Glomerular endothelial cell (primary cell): ENCODE data around the gene AGAP6. TPM values are rescaled to one million over a fixed set of nuclear protein-coding genes. Genes with fewer than 3 reads are reported as not detected.
"Not testable (repeated sequence)": the region's sequence is repeated elsewhere in the genome, so short reads cannot be mapped to it uniquely, and the experiment has no call there.

Experiments used
- DNase-seq: peaks from one replicate; pipeline ENCODE4 v3.0.0-alpha.2; 2011; ENCODE audit warnings: low read depth, low spot score; ENCODE audit errors: extremely low read depth
- total RNA-seq: library from RNA; depleted of rRNA; stranded (reverse); fragments of >200 nt; gene quantifications from 2 replicates; pipeline ENCODE4 v1.2.3, GENCODE V29; 2015

AGAP6 gene
- total RNA-seq, 1 donor from 2014 or later, result 13.2 TPM

DNA sequence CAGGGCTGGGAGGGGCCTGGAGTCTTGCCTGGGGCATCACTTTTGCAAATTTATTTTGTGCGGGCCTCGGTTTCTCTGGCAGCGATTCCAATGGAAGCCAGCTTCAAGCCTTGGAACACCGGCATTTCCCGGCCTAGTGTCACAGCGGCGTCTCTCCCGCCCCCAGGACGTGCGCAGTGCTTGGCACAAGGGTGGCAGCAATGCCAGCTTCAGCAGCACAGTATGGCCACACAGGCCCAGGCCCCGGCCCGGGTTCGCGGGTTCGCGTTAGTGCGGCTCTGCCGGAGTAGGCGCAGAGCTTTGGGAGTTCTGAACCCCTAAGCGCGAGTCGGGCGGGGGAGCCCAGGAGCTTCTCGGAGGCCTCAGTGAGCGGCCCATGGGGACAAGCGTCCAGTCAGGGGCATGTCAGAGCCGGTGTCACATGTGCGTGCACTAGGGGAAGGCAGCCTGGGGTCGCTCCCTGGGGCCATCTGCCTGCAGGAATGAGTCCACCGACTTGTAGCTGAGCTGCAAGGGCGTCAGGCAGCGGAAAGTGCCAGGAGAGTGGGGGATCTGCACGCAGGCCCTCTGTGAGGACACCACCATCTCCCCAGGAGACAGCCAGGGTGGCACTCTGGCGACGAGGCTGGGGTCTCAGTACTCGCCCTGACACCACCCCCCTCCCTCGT, 36.6 kb downstream of the AGAP6 start:
- not testable (repeated sequence) for DNase-seq

DNA sequence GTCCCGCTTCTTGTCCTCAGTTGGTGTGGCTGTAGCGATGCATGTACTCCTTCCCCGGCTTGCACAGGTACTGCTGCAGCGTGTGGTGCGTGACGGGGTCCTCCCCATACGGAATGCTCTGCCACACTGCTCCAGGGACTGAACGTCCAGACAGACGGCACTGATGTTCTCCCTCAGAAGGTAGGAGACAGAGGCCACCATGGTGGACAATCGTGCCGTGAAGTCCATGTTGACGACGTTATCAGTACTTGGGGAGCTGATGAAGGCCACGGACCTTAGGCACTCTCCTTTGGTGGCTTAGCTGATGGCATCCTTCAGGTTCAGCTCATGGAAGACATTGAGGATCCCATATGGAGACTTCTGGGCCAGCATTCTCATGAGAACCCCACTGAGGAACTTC, 37.4 kb downstream of the AGAP6 start:
- DNase-seq, result no peak

DNA sequence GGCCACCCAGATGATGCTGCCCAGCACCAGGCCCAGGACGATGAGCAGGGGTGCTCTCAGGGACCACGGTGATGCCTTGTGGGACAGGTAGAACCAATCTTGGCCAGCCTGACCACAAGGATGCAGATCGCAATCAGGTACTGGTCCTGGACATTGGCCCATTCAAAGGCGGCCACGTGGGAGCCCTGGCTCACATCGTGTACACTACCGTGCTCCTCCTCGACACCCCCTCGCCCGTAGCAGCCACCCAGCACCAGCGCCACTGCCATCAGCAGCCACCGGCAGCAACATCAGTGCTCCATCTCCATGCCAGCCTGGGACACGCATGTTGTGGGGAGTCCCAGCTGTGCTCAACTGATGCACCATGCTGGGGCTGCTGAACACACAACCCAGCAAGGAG, 39.0 kb downstream of the AGAP6 start:
- no peak for DNase-seq

DNA sequence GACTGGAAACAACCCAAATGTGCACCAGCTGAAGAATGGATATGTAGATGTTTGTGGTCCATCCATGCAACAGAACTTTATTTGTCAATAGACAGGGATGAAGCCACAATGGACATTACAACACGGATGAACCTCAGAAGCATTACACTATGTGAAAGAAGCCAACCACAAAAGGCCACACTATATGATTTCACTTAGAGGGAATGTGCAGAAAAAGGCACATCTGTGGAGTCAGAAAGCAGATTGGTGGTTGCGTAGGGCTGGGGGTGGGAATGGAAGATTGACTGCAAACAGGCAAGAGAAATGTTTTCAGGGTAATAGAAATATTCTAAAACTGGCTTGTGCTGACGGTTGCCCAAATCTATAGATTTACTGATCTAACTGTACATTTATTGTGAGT, 45.3 kb downstream of the AGAP6 start:
- no peak for DNase-seq

DNA sequence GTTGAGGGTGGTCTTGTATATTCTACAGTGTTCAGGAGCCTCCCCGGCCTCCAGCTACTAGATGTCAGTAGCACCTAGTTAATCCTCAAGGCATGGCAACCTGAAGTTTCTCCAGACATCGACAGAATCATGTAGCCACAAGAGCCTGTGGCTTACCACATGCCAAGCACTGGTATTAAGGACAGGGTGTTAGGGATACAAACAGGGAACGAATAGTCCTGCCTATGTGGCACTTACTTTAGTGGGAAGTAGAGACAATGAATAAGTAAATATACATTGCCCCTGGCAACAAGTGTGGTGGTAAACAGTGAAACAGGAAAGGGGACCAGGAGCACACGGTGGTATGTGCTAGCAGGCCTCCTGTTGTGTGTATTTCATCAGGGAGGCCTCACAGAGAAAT, 47.1 kb downstream of the AGAP6 start:
- not testable (repeated sequence) for DNase-seq

DNA sequence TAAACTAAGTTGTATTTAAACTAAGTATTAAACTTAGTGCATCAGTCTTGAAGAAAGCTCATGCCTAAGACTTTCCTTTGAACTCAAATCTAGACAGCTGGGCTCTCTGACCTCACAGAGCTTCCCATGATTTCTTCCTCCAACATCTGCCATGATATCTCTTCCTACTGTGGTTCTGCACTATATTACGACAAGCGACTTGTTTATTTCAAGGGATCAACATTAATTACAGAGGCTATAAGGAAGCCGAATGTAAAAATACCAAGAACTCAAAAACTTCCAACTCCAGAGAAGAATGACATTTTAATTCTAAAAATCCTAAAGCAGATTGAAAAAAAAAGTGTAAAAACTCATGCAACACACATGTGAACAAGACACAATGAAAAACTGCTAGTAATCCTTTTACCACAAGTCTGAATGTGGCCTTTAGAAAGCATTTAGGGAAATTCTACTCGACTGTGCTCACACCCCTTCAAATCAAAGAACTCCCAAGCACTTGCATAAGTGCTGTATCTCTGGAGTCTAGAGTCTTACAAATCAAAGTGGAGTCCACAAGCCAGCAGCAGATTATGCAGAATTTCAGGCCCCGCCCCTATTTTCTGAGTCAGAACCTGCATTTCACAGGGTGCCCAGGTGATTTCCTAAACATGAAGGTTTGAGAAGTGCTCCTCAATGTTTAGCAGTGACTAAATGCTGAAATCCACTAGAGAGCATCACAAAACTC, 56.9 kb downstream of the AGAP6 start:
- DNase-seq, result no peak

DNA sequence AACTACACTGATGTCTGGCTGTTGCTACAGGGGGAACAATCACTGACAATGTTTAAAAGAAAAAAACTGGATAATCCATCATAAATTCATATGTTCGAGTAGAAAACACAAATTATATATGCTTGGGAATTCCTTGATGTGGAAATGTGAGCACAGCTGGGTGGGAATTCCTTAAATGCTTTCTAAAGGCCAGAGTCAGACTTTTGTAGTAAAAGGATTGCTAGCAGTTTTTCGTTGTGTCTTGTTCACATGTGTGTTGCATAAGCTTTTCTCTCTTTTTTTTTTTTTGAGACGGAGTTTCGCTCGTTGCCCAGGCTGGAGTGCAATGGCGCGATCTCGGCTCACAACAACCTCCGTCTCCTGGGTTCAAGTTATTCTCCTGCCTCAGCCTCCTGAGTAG, 58.3 kb downstream of the AGAP6 start:
- DNase-seq, result not testable (repeated sequence)

DNA sequence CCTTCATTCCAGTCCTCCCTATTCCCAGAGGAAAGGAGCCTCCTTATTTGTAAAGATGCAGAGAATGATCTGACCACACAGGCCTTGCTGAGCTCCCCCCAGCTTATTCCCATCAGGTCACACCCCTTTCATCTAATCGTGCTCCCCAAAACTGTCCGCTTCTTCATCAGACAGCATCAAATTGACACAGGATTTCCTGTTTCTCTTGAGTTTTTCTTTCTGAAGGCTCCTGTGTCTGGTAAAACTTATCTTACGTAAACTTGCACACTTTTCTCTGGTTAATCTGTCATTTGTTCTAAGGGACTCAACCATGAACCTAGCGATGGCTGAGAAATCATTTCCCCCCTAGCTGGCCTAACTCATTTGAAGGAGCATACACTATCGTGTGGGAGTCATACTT, 59.4 kb downstream of the AGAP6 start:
- DNase-seq, result not testable (repeated sequence)

DNA sequence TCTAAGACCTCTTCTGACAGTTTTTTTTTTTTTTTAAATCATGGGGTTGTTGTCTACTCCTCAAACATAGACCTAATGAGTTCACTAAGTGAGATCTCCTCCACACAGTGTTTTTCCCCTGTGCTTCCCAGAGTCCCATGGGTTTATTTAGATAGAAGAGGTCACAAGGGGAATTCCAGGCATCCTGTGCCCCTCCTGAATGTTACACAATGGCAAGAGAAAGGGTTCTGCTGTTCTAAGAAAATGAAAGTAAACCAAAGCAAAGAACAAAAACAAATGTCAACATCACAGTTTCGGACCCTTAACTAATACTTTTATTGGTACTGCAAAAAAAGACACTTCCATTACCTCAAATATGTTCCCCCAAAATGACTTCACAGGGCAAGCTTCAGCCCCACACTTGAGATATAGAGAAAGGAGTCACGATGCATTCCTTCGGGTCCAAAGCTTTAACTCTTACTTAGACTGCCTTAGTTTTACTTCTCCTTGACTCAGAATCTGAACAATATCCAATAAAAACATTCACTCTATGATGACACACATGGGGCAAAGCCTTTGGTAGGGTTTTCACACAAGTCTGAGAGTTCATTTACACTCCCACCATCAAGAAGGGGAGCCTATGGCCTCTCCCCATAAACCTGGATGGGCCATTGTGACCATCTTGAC, 63.9 kb downstream of the AGAP6 start:
- DNase-seq, result not testable (repeated sequence)

DNA sequence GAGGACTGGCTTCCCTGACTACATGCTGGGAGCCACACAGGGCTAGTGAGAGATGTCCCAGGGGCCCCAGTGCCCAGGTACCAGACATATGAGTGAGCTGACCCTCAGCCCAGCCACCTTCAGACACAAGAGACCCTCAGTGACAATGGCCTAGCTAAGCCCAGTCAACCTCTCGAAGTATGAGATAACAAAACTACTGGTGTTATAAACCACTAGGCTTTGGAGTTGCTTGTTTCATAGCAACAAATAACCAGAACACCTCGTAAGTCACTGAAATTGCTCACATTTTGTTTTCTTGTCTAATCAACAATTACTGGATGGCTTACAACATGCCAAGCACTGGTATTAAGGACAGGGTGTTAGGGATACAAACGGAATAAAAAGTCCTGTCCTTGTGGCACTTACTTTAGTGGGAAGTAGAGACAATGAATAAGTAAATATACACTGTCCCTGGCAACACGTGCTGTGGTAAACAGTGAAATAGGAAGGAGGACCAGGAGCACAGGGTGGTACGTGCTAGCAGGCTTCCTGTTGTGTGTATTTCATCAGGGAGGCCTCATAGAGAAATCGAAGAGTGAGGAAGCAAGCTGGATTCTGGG, 64.7 kb downstream of the AGAP6 start:
- DNase-seq, result not testable (repeated sequence)

DNA sequence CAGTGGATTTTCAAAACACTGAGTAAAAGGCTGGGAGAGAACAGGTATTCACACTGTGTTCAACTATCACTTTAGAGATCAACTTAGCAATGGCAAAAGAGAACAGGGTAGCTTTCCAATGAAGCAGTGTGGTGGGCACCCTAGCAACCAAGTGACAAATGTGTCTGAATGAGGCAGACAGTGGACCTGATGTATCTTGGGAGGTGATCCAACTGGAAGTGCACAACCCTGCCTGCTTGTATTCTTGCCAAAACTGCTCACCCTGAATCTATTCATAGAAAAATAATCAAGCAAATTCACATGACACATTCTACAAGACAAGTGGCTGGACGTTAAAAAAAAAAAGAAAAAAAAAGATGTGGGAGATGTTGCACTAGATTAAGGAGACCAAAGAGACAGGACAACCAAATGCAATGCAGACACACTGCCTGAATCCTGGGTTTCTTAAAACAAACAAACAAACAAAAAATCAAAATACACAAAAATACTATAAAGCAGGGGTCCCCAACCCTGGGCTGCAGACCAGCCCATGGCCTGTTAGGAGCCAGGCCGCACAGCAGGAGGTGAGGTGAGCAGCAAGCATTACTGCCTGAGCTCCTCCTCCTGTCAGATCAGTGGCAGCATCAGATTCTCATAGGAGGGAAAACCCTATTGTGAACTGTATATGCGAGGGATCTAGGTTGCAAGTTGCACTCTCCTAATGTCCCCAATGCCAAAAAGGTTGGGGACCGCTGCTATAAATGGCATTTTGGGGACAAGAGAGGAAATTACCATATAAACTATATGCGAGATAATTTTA, 67.5 kb downstream of the AGAP6 start:
- not testable (repeated sequence) for DNase-seq

DNA sequence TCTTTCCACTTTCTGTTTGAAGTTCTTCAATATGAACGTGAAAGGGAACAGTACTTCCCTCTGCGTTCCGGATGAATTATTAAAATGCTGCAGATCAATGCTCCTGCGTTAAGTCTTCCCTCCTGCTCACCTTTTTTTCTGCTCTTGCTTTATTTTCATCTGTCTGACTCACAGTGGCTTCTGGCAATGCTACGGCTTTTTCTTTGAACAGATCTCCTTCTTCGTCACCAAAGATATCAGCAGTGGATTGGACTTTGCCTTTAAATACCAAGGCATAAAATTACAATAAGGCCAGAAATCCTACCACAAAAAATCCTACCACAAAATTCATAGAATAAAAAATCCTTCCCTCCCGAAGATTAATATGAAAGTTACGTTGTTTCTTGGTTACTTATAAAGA, 68.4 kb downstream of the AGAP6 start:
- not testable (repeated sequence) for DNase-seq

DNA sequence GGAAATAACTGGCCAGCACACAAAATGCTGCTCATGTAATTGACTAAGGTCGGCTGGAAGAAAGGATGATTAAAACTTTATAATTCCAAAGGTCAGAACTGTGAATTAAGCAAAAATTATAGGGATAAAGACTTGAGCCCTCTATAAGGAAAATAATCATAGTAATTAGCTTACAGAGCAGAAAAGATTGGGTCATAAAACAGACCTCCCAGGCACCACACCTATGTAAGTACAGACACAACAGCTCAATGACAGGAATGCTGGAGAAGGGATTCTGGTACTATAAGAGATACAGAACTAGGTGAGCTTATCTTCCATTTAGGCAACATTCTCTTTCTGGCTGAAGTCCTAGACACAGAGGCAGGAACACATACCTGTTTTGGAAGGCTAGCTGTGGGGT, 70.5 kb downstream of the AGAP6 start:
- not testable (repeated sequence) for DNase-seq

DNA sequence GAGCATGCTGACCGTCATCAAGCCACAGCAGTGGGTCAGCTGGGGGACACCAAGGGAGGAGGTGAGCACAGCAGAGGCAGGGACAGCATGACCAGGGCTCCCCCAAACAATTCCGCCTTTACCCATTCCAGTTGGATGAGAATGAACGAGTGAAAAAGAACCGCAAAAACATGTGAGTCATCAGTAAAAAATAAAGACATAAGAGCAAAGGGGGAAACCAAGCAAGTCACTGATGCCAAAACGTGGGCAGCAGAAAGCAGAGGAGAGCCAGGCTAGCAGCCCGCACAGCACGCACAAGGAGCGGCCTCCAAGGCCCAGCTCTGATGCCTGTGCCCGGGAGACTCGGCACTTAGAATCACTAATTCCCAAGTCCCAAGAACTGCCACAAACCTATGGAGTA, 71.7 kb downstream of the AGAP6 start:
- DNase-seq, result not testable (repeated sequence)

Other genes with a start within 250 kb of the AGAP6 start
- gene OGDHL, start 226.1 kb upstream of the AGAP6 start, total RNA-seq, result 0.58 TPM in 1 of 2 replicates, not detected in the other
- gene PARG, start 46.4 kb upstream of the AGAP6 start, total RNA-seq, result 16.9 and 22.0 TPM in 2 replicates
- gene TIMM23B, start 46.4 kb upstream of the AGAP6 start, total RNA-seq, result 7.5 and 22.5 TPM in 2 replicates
- 49.3 and 51.0 TPM in 2 replicates for gene WASHC2A, start 79.5 kb downstream of the AGAP6 start, total RNA-seq